ENCODE results near the gene ALPK1. TPM values are rescaled to one million over a fixed set of nuclear protein-coding genes. Genes with fewer than 3 reads are reported as not detected.

The ALPK1 gene
- total and polyA plus RNA-seq, 2 of the 4 experiments (the other 2 are of a cell fraction): 3.3 to 7.9 TPM

GRCh38 chr4:112289407-112290253 is 7.5 kb upstream of the ALPK1 start:
- no peaks in the 10 kb centered on the region for H3K9me1 ChIP-seq (ENCODE audit: insufficient read depth, low read length)
- H3K23ac ChIP-seq (ENCODE audit: low read depth, low read length): no peak overlapping the region
- no peak overlapping the region for H2BK5ac ChIP-seq (ENCODE audit: low read depth, low read length, poor library complexity, severe bottlenecking)
- no peak overlapping the region for H3K4me2 ChIP-seq (ENCODE audit: low read depth, low read length)
- H4K91ac ChIP-seq (ENCODE audit: insufficient read depth, low read depth, low read length): no peak overlapping the region
- H4K8ac ChIP-seq (ENCODE audit: low read depth in 2 of 2, low read length in 2 of 2): no peak overlapping the region
- no peak overlapping the region for H2BK15ac ChIP-seq (ENCODE audit: low read depth, low read length)
- ChIA-PET CTCF (no interaction called here), POLR2A (ENCODE audit: unreplicated experiment) (no interaction called here)
- no peak overlapping the region for H3K14ac ChIP-seq (replicated peaks; ENCODE audit: low read depth, low read length)
- no peak overlapping the region for H3K27ac ChIP-seq (ENCODE audit: insufficient read depth, low read length)
- H3K4me1 ChIP-seq (ENCODE audit: control insufficient read depth, insufficient read depth, low read length): 0 out of 2 replicates have a peak, but pooled peaks cover 2% of the 10 kb centered on the region
- no peak overlapping the region for H3K4ac ChIP-seq (ENCODE audit: low read depth, low read length)
- BruUV-seq (replicated peaks): no TSS peak
- no peak overlapping the region for H2BK120ac ChIP-seq (ENCODE audit: low read depth, low read length)
- peaks cover 0 to 5% of the 10 kb centered on the region in 2 experiments; a peak in 2 of 4 replicates for H3K79me1 ChIP-seq (ENCODE audit: low read depth in 1 of 2, low read length in 2 of 2)
- DNase-seq: no peak
- WGBS, 2 experiments (ENCODE audit: extremely low coverage in 2 of 2, insufficient read length in 1 of 2): 71% methylated on average over 5 of the region's 10 CpGs; no CpG with 5 or more reads in 1 of the 2 experiments
- no peaks in the 10 kb centered on the region for H4K20me1 ChIP-seq (ENCODE audit: insufficient read depth, low read length)
- no peaks in the 10 kb centered on the region for H3K9me3 ChIP-seq (ENCODE audit: control insufficient read depth, insufficient read depth, low read length)
- no peak overlapping the region for H4K5ac ChIP-seq (ENCODE audit: low read depth, low read length)
- TF ChIP-seq CHD1 (IDR thresholded peaks at IDR 0.05; ENCODE audit: low read depth, low read length): no peak
- no peak for TF ChIP-seq POLR2A (IDR thresholded peaks at IDR 0.05; ENCODE audit: low read depth, low read length)
- TF ChIP-seq MAFK (IDR thresholded peaks at IDR 0.05; ENCODE audit: low read depth, low read length): no peak
- no peak for TF ChIP-seq RAD21 (IDR thresholded peaks at IDR 0.05; ENCODE audit: low read length)
- TF ChIP-seq RCOR1 (IDR thresholded peaks at IDR 0.05; ENCODE audit: insufficient replicate concordance, low read length): no peak
- no peak for TF ChIP-seq SMC3 (IDR thresholded peaks at IDR 0.05; ENCODE audit: low read depth, low read length)
- TF ChIP-seq USF2 (IDR thresholded peaks at IDR 0.05; ENCODE audit: low read depth, low read length): no peak
- no peak for TF ChIP-seq NFE2L2 (IDR thresholded peaks at IDR 0.05; ENCODE audit: low read depth, low read length)
- TF ChIP-seq BHLHE40 (IDR thresholded peaks at IDR 0.05; ENCODE audit: low read depth, low read length): no peak
- TF ChIP-seq MXI1 (IDR thresholded peaks at IDR 0.05; ENCODE audit: borderline replicate concordance, low read depth, low read length): no peak
- no peak for TF ChIP-seq FOS (IDR thresholded peaks at IDR 0.05; ENCODE audit: low read depth, low read length)
- TF ChIP-seq RFX5 (IDR thresholded peaks at IDR 0.05; ENCODE audit: low read depth, low read length): no peak
- intact Hi-C loops (cut with micrococcal nuclease) (no loop called here), in situ Hi-C loops (cut with MboI; ENCODE audit: low sequenced_read_pairs) (no loop called here), dilution Hi-C loops (cut with HindIII; ENCODE audit: low sequenced_read_pairs, unreplicated experiment) (no loop called here)
- H3K27me3 ChIP-seq (ENCODE audit: control insufficient read depth, insufficient read depth, low read length): no peaks in the 10 kb centered on the region
- H2BK20ac ChIP-seq (ENCODE audit: low read depth, low read length): no peak overlapping the region
- no peak overlapping the region for H3K56ac ChIP-seq (ENCODE audit: extremely low read depth, insufficient read depth, low read length)
- H2AK5ac ChIP-seq (ENCODE audit: low read depth, low read length): no peak overlapping the region
- no peak for ATAC-seq (ENCODE audit: low read depth)
- no peaks in the 10 kb centered on the region for H3K36me3 ChIP-seq (ENCODE audit: control insufficient read depth, insufficient read depth, low read length)
- no peak overlapping the region for H2AFZ ChIP-seq (replicated peaks; ENCODE audit: low read length, poor library complexity)
- H3K18ac ChIP-seq (ENCODE audit: low read depth, low read length): no peak overlapping the region
- H3K9ac ChIP-seq (ENCODE audit: low read depth, low read length): no peak overlapping the region
- H3K4me3 ChIP-seq (ENCODE audit: insufficient read depth, low read depth, low read length): no peak overlapping the region
- H2AK9ac ChIP-seq (replicated peaks; ENCODE audit: low read depth, low read length, poor library complexity): no peak overlapping the region
